A549 (cell line): Measurements from ENCODE around the gene KMT2D. TPM values are rescaled to one million over a fixed set of nuclear protein-coding genes. Genes with fewer than 3 reads are reported as not detected.

Source experiments
- ATAC-seq, 2 experiments: fragments of 200-7000 bp in 1 of 2; fragments of >200 bp in 1 of 2; cut with Nextera tagmentation in 1 of 2; cut with Tn5 transposase in 1 of 2; 3 replicates each; pipeline versions ENCODE4 v1.8.0 to v1.9.1; 2018 to 2020; ENCODE audit warnings: mild to moderate bottlenecking in 1 of 2, moderate library complexity in 1 of 2
- CTCF ChIA-PET: fragments of 300-600 bp; sonication (Branson Sonifier 250); formaldehyde crosslinking; extraction: SDS; loops from one replicate; lab custom pipeline; 2021; ENCODE audit warnings: antibody characterized with exemption, inconsistent platforms; lab: Yijun Ruan, JAX
- POLR2A ChIA-PET: fragments of 350-600 bp; formaldehyde crosslinking; extraction: SDS; loops from one replicate; lab custom pipeline; 2021; ENCODE audit warnings: antibody characterized with exemption, inconsistent platforms; lab: Yijun Ruan, JAX
- DNase-seq, 2 experiments: peaks; one replicate each; pipeline versions ENCODE4 v3.0.0 to v3.0.0-alpha.2; 2011 to 2016; ENCODE audit warnings: low read depth in 1 of 2, low spot score in 1 of 2
- FAIRE-seq: peaks from 2 replicates; lab custom pipeline; 2011; peaks lifted over from hg19 to GRCh38; lab: Jason Lieb, UNC
- H3K27ac ChIP-seq, 2 experiments: fragments of >200 bp; sonication (Bioruptor Twin); formaldehyde crosslinking; 3 replicates each; pipeline ENCODE4 v1.5.1; 2016 to 2017
- H3K4me1 ChIP-seq: fragments of >200 bp; sonication (Bioruptor Twin); formaldehyde crosslinking; 3 replicates; pipeline ENCODE4 v1.6.1; 2016
- H3K4me2 ChIP-seq: fragments of >200 bp; sonication (Bioruptor Twin); formaldehyde crosslinking; 3 replicates; pipeline ENCODE4 v1.6.1; 2016
- H3K4me3 ChIP-seq: fragments of >200 bp; sonication (Bioruptor Twin); formaldehyde crosslinking; 3 replicates; pipeline ENCODE4 v1.5.1; 2016
- H3K9me3 ChIP-seq: fragments of >200 bp; sonication (Bioruptor Twin); formaldehyde crosslinking; 3 replicates; pipeline ENCODE4 v1.6.1; 2016
- CHD4 ChIP-seq: fragments of 200-600 bp; sonication (generic); IDR thresholded peaks from 2 replicates; pipeline ENCODE4 v1.6.1; 2016; ENCODE audit warnings: antibody characterized with exemption, mild to moderate bottlenecking, borderline replicate concordance
- EHF ChIP-seq: fragments of 250-450 bp; sonication (Bioruptor Pico); IDR thresholded peaks from 2 replicates; pipeline ENCODE4 v1.5.0; 2020; ENCODE audit warnings: mild to moderate bottlenecking
- EHMT2 ChIP-seq: fragments of 200-600 bp; sonication (generic); IDR thresholded peaks from 2 replicates; pipeline ENCODE4 v1.6.1; 2016; ENCODE audit warnings: antibody characterized with exemption, low read depth, mild to moderate bottlenecking, moderate library complexity
- ELK1 ChIP-seq: fragments of 150-350 bp; IDR thresholded peaks from 2 replicates; pipeline ENCODE4 v1.6.1; 2014; ENCODE audit warnings: low read depth, mild to moderate bottlenecking, low read length
- FOSL2 ChIP-seq, 2 experiments: fragments of 450-650 bp in 1 of 2; fragments of >200 bp in 1 of 2; sonication (Bioruptor Twin) in 1 of 2; formaldehyde crosslinking; IDR thresholded peaks; 2 replicates each; pipeline versions ENCODE4 v1.5.0 to v1.6.1; 2016 to 2020; ENCODE audit warnings: mild to moderate bottlenecking in 1 of 2, moderate library complexity in 1 of 2
- FOXS1 ChIP-seq: fragments of 250-450 bp; sonication (Bioruptor Pico); IDR thresholded peaks from 2 replicates; pipeline ENCODE4 v1.5.0; 2020; ENCODE audit warnings: mild to moderate bottlenecking, moderate library complexity
- HDAC2 ChIP-seq: fragments of 200-600 bp; sonication (generic); IDR thresholded peaks from 2 replicates; pipeline ENCODE4 v1.6.1; 2016
- HES2 ChIP-seq: fragments of >200 bp; sonication (Bioruptor Twin); formaldehyde crosslinking; IDR thresholded peaks from 2 replicates; pipeline ENCODE4 v1.6.1; 2016
- HEYL ChIP-seq: fragments of 250-450 bp; sonication (Bioruptor Pico); IDR thresholded peaks from 2 replicates; pipeline ENCODE4 v1.8.0; 2021; ENCODE audit warnings: mild to moderate bottlenecking, moderate library complexity
- HOXA7 ChIP-seq: fragments of 250-450 bp; sonication (Bioruptor Pico); IDR thresholded peaks from 2 replicates; pipeline ENCODE4 v1.5.0; 2020; ENCODE audit warnings: mild to moderate bottlenecking, moderate library complexity
- HOXB5 ChIP-seq: fragments of 250-450 bp; sonication (Bioruptor Pico); IDR thresholded peaks from 2 replicates; pipeline ENCODE4 v1.5.0; 2020; ENCODE audit warnings: mild to moderate bottlenecking, moderate library complexity
- JUNB ChIP-seq: fragments of >200 bp; sonication (Bioruptor Twin); formaldehyde crosslinking; IDR thresholded peaks from 2 replicates; pipeline ENCODE4 v1.6.1; 2016
- MAFK ChIP-seq: fragments of 450-650 bp; IDR thresholded peaks from 2 replicates; pipeline ENCODE4 v1.6.1; 2014; ENCODE audit not compliant: partially characterized antibody
- MAZ ChIP-seq: fragments of 150-350 bp; IDR thresholded peaks from 2 replicates; pipeline ENCODE4 v1.6.1; 2014; ENCODE audit warnings: antibody characterized with exemption, low read depth, low read length, borderline replicate concordance
- NFE2L2 ChIP-seq: fragments of 150-350 bp; conservative IDR thresholded peaks from 2 replicates; pipeline ENCODE4 v1.6.1; 2014; ENCODE audit warnings: low read length
- NPAS2 ChIP-seq: fragments of 250-450 bp; sonication (Bioruptor Pico); IDR thresholded peaks from 2 replicates; pipeline ENCODE4 v1.8.0; 2022; ENCODE audit warnings: mild to moderate bottlenecking, moderate library complexity, borderline replicate concordance
- NR3C1 ChIP-seq: fragments of >200 bp; sonication (Bioruptor Twin); formaldehyde crosslinking; IDR thresholded peaks from 3 replicates; pipeline ENCODE4 v1.6.1; 2017
- POLR2A ChIP-seq: IDR thresholded peaks from 2 replicates; pipeline ENCODE4 v1.6.1; 2012; ENCODE audit warnings: mild to moderate bottlenecking, low read length
- RNF2 ChIP-seq: fragments of 200-600 bp; sonication (generic); IDR thresholded peaks from 2 replicates; pipeline ENCODE4 v1.6.1; 2016; ENCODE audit warnings: low read depth, mild to moderate bottlenecking, antibody characterized with exemption, moderate library complexity, borderline replicate concordance
- SMC3 ChIP-seq: fragments of >200 bp; sonication (Bioruptor Twin); formaldehyde crosslinking; IDR thresholded peaks from 3 replicates; pipeline ENCODE4 v1.6.1; 2018; ENCODE audit warnings: inconsistent platforms
- TFCP2L1 ChIP-seq: fragments of 250-450 bp; sonication (Bioruptor Pico); IDR thresholded peaks from 2 replicates; pipeline ENCODE4 v1.5.0; 2021; ENCODE audit warnings: mild to moderate bottlenecking
- ZC3H11A ChIP-seq: fragments of 450-650 bp; IDR thresholded peaks from 2 replicates; pipeline ENCODE4 v1.6.1; 2014; ENCODE audit warnings: antibody characterized with exemption, mild to moderate bottlenecking
- ZNF302 ChIP-seq: fragments of 250-450 bp; sonication (Bioruptor Pico); IDR thresholded peaks from 2 replicates; pipeline ENCODE4 v1.9.0; 2021; ENCODE audit warnings: inconsistent platforms, mild to moderate bottlenecking, moderate library complexity
- ZSCAN20 ChIP-seq: fragments of 250-450 bp; sonication (Bioruptor Pico); IDR thresholded peaks from 2 replicates; pipeline ENCODE4 v1.8.0; 2022; ENCODE audit warnings: mild to moderate bottlenecking, moderate library complexity
- WGBS: methylation state at CpG from one replicate; pipeline ENCODE4 v1.1.6; 2017; ENCODE audit errors: missing lambda C conversion rate; 5-methylcytosine and 5-hydroxymethylcytosine counted together
- polyA plus RNA-seq, 4 experiments: library from polyadenylated mRNA; depleted of rRNA in 3 of 4; stranded (reverse); fragments of >200 nt; fragmentation: RNase III in 1 of 4; extraction: RNeasy Plus Mini Kit Qiagen cat#74134 plus additional on column Dnase treatment in 1 of 4; gene quantifications; 2 replicates in 3 of 4; 3 replicates in 1 of 4; pipeline ENCODE4 v1.2.3, GENCODE V29; 2011 to 2017
- TF ChIP-seq, protein P1 (sequence below): fragments of 450-650 bp; IDR thresholded peaks from 2 replicates; pipeline ENCODE4 v1.6.1; 2014; ENCODE audit warnings: antibody characterized with exemption
- TF ChIP-seq, protein P2 (sequence below): IDR thresholded peaks from 2 replicates; pipeline ENCODE4 v1.6.1; 2012; ENCODE audit warnings: low read depth, borderline replicate concordance

Gene KMT2D
- polyA plus RNA-seq, 2 of the 4 experiments (the other 2 are of a cell fraction) = 17.6 to 20.0 TPM

- no peak for FAIRE-seq
- CTCF ChIA-PET = interaction anchor here (0.7 to 2.4 kb wide), 8 partner anchors 10 to 217 kb away, joined by 3 to 15 read pairs (median 3); no protein-coding TSS in a partner anchor
- peaks cover 16% of the 10 kb centered on the region for H3K4me1 ChIP-seq
- WGBS = 97% methylated on average over 9 of the region's 13 CpGs
- no peaks in the 10 kb centered on the region for H3K9me3 ChIP-seq
- no peak overlapping the region; a peak in 1 of 6 replicates for H3K27ac ChIP-seq
- TF ChIP-seq HOXB5 (no peak), HES2 (no peak), HOXA7 (no peak), RNF2 (no peak), SMC3 (no peak), JUNB (no peak), EHF (CRISPR knock-in tag) (no peak), MAZ (no peak), TFCP2L1 (no peak)
- ATAC-seq = no peak
- DNase-seq = no peak
- H3K4me2 ChIP-seq = no peak overlapping the region
- POLR2A ChIA-PET = no interaction called here
- no peak overlapping the region for H3K4me3 ChIP-seq
Measured at GRCh38 chr12:49050507-49051372, 9.9 kb downstream of the KMT2D start.

DNA sequence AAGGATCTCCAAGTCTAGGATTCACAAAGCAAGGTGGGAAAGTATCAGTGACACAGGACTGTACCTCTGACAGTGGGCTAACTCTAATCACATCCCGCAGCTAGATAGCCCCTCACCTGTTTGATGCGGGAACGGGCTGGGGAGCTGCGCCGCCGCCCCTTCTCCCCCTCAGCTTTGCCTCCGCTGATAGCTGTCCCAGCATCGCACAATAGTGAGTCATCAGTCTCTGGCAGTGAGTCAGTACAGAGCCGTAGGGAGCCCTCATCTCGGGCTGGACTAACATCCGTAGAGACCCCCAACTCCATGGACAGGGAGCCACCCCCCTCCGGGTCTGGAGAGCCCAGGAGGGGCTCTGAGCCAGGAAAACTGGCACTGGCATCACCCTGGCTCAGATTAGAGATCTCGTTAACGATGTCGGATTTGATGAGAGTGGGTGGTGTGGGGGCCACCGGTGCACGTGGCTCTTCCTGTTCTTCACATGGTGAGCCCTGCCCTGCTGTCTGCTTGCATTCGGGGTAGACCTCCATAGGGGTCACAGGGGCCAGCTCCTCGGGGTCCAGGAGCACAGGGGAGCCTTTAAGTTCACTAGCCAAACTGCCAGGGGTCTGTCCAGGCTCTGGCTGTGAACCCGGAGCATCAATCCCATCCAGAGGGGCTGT lies 10.9 kb downstream of the KMT2D start:
- ATAC-seq (peak; percentile 48 to 77; a peak in 3 of 6 replicates), DNase-seq (peak in 1 of 2 experiments; percentile 60), FAIRE-seq (no peak)
- peaks cover 15% of the 10 kb centered on the region for H3K4me1 ChIP-seq
- WGBS = 67% methylated on average over 19 of the region's 20 CpGs
- POLR2A ChIA-PET = interaction anchor here (1.9 kb wide), 1 partner anchor 10 kb away, joined by 7 read pairs; no protein-coding TSS in a partner anchor
- no peaks in the 10 kb centered on the region for H3K9me3 ChIP-seq
- H3K27ac ChIP-seq = peak overlapping the region in 1 of 2 experiments; percentile 64; a peak in 2 of 6 replicates
- TF ChIP-seq FOSL2 (IDR thresholded peaks at IDR 0.05) = no peak
- TF ChIP-seq FOSL2 (CRISPR knock-in tag; IDR thresholded peaks at IDR 0.05) = peak; percentile 87
- no peak for TF ChIP-seq MAFK
- TF ChIP-seq NR3C1 = no peak
- no peak for TF ChIP-seq ZC3H11A
- no peak for TF ChIP-seq HOXB5
- TF ChIP-seq, all 56 proteins: peak for 1
- no peak overlapping the region for H3K4me3 ChIP-seq
- CTCF ChIA-PET = interaction anchor here (0.8 to 2.4 kb wide), 7 partner anchors 9 to 81 kb away, joined by 3 to 15 read pairs (median 3); no protein-coding TSS in a partner anchor
- peak overlapping the region; percentile 9; the same call in 1 of the 3 replicates for H3K4me2 ChIP-seq

DNA sequence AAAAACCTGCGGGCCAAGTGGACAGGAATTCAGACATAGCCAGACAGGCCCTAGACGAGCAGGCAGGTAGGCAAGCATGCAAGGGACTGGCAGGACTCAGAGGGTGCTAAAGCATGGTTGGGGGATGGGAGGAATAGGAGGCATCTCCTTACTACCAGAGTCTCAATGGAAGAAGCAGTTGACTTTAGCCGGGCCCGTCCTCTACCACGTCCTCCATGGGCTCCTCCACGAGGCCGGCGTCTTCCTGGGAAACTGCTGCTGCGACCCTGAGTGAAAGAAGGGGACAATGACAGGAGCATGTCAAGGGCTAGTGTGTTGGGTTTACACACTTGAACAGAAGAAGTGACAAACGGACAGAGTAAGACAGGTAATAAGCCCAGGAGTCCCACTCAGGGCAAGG lies 11.6 kb downstream of the KMT2D start:
- no peak for DNase-seq
- no peak for FAIRE-seq
- CTCF ChIA-PET = interaction anchor here (1.3 to 2.4 kb wide), 3 partner anchors 15 to 53 kb away, joined by 3 to 15 read pairs (median 4); no protein-coding TSS in a partner anchor
- Histone ChIP-seq H3K4me1 (peaks cover 15% of the 10 kb centered on the region), H3K9me3 (no peaks in the 10 kb centered on the region)
- no peak for ATAC-seq
- TF ChIP-seq ZSCAN20 (CRISPR knock-in tag) (no peak), NPAS2 (CRISPR knock-in tag) (no peak), HDAC2 (no peak), POLR2A (no peak), RNF2 (no peak), ZNF302 (CRISPR knock-in tag) (no peak), CHD4 (no peak), EHF (CRISPR knock-in tag) (no peak), EHMT2 (no peak), NFE2L2 (no peak), ZC3H11A (no peak), HEYL (CRISPR knock-in tag) (no peak), TFCP2L1 (no peak), FOXS1 (CRISPR knock-in tag) (no peak), ELK1 (no peak)
- TF ChIP-seq, protein P1, sequence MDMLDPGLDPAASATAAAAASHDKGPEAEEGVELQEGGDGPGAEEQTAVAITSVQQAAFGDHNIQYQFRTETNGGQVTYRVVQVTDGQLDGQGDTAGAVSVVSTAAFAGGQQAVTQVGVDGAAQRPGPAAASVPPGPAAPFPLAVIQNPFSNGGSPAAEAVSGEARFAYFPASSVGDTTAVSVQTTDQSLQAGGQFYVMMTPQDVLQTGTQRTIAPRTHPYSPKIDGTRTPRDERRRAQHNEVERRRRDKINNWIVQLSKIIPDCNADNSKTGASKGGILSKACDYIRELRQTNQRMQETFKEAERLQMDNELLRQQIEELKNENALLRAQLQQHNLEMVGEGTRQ = no peak
- TF ChIP-seq, protein P2, sequence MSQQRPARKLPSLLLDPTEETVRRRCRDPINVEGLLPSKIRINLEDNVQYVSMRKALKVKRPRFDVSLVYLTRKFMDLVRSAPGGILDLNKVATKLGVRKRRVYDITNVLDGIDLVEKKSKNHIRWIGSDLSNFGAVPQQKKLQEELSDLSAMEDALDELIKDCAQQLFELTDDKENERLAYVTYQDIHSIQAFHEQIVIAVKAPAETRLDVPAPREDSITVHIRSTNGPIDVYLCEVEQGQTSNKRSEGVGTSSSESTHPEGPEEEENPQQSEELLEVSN = no peak
- TF ChIP-seq, all 56 proteins: peak for 0
- WGBS = 92% methylated on average over 10 of the region's 10 CpGs
- no peak overlapping the region for H3K4me2 ChIP-seq
- no peak overlapping the region for H3K4me3 ChIP-seq
- POLR2A ChIA-PET = interaction anchor here (0.6 to 1.9 kb wide), 2 partner anchors 11 to 574 kb away, joined by 3 to 7 read pairs; partner anchors contain the start of gene PRPF40B
- H3K27ac ChIP-seq = no peak overlapping the region
